Measurements from ENCODE around the gene IRF2BP2.

The IRF2BP2 gene

GRCh38 chr1:234583755-234584419, 26.1 kb downstream of the IRF2BP2 start:
- Histone ChIP-seq H3K4me3 (ENCODE audit: low read depth, low read length) (no peak overlapping the region), H2AFZ (no peak overlapping the region), H3K27ac (no peak overlapping the region), H3K4me2 (ENCODE audit: low read length) (no peak overlapping the region), H3K36me3 (ENCODE audit: control insufficient read depth, insufficient read depth, low read length) (no peaks in the 10 kb centered on the region), H3K9me3 (ENCODE audit: control insufficient read depth, low read length) (no peaks in the 10 kb centered on the region), H3K27me3 (ENCODE audit: control insufficient read depth, insufficient read depth, low read length) (no peaks in the 10 kb centered on the region), H3K9ac (no peak overlapping the region), H3K4me1 (no peaks in the 10 kb centered on the region), H3K79me2 (no peaks in the 10 kb centered on the region)
- TF ChIP-seq CTCF (IDR thresholded peaks at IDR 0.05): no peak

- no peaks in the 10 kb centered on the region for H3K27me3 ChIP-seq (ENCODE audit: control insufficient read depth, insufficient read depth, low read length)
- H2AFZ ChIP-seq: no peak overlapping the region
- TF ChIP-seq CTCF (IDR thresholded peaks at IDR 0.05): no peak
- H3K9ac ChIP-seq: no peak overlapping the region
- no peaks in the 10 kb centered on the region for H3K36me3 ChIP-seq (ENCODE audit: control insufficient read depth, insufficient read depth, low read length)
- no peak overlapping the region for H3K27ac ChIP-seq
- no peaks in the 10 kb centered on the region for H3K4me1 ChIP-seq
- no peaks in the 10 kb centered on the region for H3K79me2 ChIP-seq
- no peak overlapping the region for H3K4me2 ChIP-seq (ENCODE audit: low read length)
- H3K4me3 ChIP-seq (ENCODE audit: low read depth, low read length): no peak overlapping the region
- no peaks in the 10 kb centered on the region for H3K9me3 ChIP-seq (ENCODE audit: control insufficient read depth, low read length)
Observed at GRCh38 chr1:234582681-234583301, 27.2 kb downstream of the IRF2BP2 start.

GRCh38 chr1:234582186-234582585, 27.8 kb downstream of the IRF2BP2 start:
- no peak for TF ChIP-seq CTCF (IDR thresholded peaks at IDR 0.05)
- no peak overlapping the region for H3K4me3 ChIP-seq (ENCODE audit: low read depth, low read length)
- H3K9ac ChIP-seq: no peak overlapping the region
- H3K4me1 ChIP-seq: no peaks in the 10 kb centered on the region
- H3K79me2 ChIP-seq: no peaks in the 10 kb centered on the region
- H2AFZ ChIP-seq: no peak overlapping the region
- H3K27me3 ChIP-seq (ENCODE audit: control insufficient read depth, insufficient read depth, low read length): no peaks in the 10 kb centered on the region
- H3K27ac ChIP-seq: no peak overlapping the region
- no peaks in the 10 kb centered on the region for H3K36me3 ChIP-seq (ENCODE audit: control insufficient read depth, insufficient read depth, low read length)
- H3K4me2 ChIP-seq (ENCODE audit: low read length): no peak overlapping the region
- no peaks in the 10 kb centered on the region for H3K9me3 ChIP-seq (ENCODE audit: control insufficient read depth, low read length)

- no peaks in the 10 kb centered on the region for H3K27me3 ChIP-seq (ENCODE audit: control insufficient read depth, insufficient read depth, low read length)
- no peak overlapping the region for H2AFZ ChIP-seq
- H3K36me3 ChIP-seq (ENCODE audit: control insufficient read depth, insufficient read depth, low read length): no peaks in the 10 kb centered on the region
- no peaks in the 10 kb centered on the region for H3K79me2 ChIP-seq
- no peak overlapping the region for H3K4me2 ChIP-seq (ENCODE audit: low read length)
- no peaks in the 10 kb centered on the region for H3K4me1 ChIP-seq
- H3K9me3 ChIP-seq (ENCODE audit: control insufficient read depth, low read length): no peaks in the 10 kb centered on the region
- H3K9ac ChIP-seq: no peak overlapping the region
- H3K27ac ChIP-seq: no peak overlapping the region
- no peak overlapping the region for H3K4me3 ChIP-seq (ENCODE audit: low read depth, low read length)
- TF ChIP-seq CTCF (IDR thresholded peaks at IDR 0.05): no peak
Observed at GRCh38 chr1:234581063-234581714, 28.8 kb downstream of the IRF2BP2 start.
